GM18951 (cell line): ENCODE data around the gene KCNG4.

Experiments
- POLR2A ChIP-seq: IDR thresholded peaks from 4 replicates; pipeline ENCODE4 v1.6.1; 2011; ENCODE audit warnings: mild to moderate bottlenecking; ENCODE audit not compliant: insufficient read length, insufficient read depth; ENCODE audit errors: extremely low read depth
- in situ Hi-C: fragments of 300-500 bp; cut with MboI; formaldehyde crosslinking; loops from one replicate; pipeline ENCODE4 v1.12.0; 2022; ENCODE audit warnings: low sequenced_read_pairs, mixed read lengths, inconsistent platforms; ENCODE audit not compliant: unreplicated experiment

Gene KCNG4

DNA sequence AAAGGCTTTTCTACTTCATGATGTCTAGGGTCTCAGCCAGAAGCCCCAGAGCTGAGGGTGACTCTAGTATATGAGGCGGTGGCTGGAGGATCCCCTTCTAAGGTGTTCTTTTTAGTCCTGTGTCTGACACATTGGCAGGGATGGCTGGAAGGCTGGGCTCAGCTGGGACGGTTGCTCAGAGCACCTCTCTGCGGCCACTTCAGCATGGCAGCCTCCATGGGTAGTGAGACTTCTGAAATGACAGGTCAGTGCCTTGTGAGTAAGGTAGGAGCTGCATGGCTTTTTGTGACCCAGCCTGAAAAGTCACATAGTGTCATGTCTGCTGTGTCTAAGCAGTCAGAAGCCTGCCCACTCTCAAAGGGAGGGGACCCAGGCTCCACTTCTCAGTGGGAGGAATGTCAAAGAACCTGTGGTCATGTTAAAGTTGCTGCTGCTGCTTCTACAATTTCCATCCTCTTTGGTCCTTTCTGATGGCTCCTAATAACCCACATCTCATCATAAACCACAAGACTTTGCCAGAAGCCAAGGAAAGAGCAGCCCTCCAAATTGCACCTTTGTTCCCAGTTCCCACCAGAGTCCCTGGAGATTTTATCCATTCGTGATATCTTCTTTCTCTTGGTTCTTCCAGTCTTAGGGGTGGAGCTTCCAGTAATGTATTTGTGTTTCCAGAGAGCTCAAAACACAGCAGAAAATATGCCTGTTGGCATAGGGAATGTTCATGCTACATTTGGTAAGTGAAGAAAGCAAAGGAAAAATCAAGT lies 15.4 kb upstream of the KCNG4 start:
- in situ Hi-C loops, result no loop called here

DNA sequence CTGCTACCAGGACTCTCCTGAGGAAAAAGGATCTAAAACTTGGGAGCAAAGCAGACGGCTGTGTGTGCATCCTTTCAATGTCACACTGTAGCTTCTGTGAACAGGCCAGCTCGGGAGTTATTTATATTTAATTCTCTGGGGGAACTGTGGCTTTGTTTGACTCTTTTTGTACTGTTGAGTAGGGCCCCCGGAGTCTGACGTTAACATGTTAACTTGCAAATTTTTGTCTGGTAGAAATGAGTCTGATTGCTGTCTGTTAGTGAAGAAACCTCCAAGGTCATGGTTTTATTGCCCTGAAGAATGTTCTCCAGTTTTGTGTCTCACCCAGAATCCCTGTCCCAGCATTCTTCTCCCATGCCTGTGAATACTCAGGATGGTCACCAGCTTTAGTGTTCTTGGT lies 14.2 kb upstream of the KCNG4 start:
- TF ChIP-seq POLR2A, result no peak
- in situ Hi-C loops, result no loop called here

More for the DNA sequence above, 15.4 kb upstream of the KCNG4 start:
- no peak for TF ChIP-seq POLR2A

- in situ Hi-C loops, result no loop called here
- TF ChIP-seq POLR2A, result no peak
These were observed 13.4 kb upstream of the KCNG4 start for GRCh38 chr16:84253173-84253572.

DNA sequence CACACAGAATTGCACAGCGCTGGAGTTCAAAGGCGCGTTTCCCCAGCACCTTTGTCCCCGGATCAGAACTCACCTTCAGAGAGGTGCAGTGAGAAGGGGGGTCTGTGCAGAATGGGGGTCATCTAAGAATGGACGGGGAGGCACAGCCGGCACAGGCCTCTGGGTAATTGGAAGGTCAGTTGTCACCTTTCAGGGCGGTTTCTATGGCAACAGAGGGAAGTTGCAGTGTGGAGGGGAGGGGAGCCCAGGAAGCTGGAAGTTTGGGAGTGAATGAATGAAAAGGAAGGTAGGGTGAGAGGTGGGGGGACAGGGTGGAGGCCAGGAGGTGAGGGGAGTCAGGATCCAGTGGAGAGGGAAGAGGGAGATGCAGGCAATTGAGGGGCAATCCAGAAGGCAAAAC lies 12.4 kb upstream of the KCNG4 start:
- no peak for TF ChIP-seq POLR2A
- in situ Hi-C loops, result no loop called here

- in situ Hi-C loops, result no loop called here
- TF ChIP-seq POLR2A, result no peak
These were observed 8.0 kb upstream of the KCNG4 start for GRCh38 chr16:84247844-84248243.

DNA sequence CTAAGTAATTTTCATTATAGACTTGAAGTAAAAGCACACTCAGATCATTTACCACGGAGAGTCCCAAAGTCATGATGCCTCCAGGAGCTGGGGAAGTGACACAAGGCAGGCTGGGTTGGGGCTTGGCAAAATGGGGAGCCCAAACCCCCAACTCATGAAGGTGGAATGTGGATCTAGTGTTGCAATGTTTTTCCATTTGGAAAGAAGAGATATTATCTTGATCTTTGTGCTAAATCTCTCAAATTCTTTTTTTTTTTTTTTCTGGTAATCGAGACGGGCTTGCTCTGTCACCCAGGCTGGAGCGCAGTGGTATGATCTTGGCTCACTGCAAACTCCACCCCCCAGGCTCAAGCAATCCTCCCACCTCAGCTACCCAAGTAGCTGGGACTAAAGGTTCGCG lies 7.5 kb upstream of the KCNG4 start:
- TF ChIP-seq POLR2A, result no peak
- in situ Hi-C loops, result no loop called here

DNA sequence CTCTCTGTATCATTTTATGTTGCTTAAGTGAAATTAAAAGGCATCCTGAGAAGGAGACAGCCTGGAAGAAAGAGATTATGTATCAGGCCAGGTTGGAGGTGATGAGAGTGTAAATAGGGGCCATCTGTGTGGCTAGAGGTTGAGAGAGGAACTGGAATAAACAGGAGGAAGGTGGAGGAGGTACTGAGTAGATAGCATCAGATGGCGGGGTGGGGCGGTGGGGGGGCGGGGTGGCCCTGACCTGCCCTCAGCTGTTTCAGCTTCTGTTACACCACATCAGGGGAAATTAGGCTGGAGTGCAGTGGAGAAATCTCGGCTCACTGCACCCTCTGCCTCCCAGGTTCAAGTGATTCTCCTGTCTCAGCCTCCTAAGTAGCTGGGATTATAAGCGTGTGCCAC lies 6.9 kb upstream of the KCNG4 start:
- in situ Hi-C loops, result no loop called here
- no peak for TF ChIP-seq POLR2A

- in situ Hi-C loops, result no loop called here
- TF ChIP-seq POLR2A, result no peak
These were observed 6.3 kb upstream of the KCNG4 start for GRCh38 chr16:84245956-84246678.

- TF ChIP-seq POLR2A, result no peak
- in situ Hi-C loops, result no loop called here
These were observed 4.9 kb upstream of the KCNG4 start for GRCh38 chr16:84244728-84245127.

DNA sequence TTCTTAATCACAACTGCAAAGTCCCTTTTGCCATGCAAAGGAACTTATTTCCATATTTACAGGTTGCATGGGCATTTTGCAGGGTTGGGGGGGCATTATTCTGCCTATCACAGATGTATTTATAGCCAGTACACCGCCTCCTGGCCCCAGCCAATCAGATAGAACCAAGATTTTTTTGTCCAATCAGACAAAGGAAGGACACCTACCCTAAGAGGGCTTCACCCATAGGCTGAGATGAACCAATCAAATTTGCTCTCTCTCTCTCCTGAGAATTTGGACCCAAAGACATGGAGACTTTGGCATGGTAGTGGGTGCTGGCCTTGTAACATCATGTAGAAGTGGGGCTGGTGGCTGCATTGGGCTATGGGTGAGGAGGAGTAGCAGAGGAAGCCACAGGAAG lies 3.9 kb upstream of the KCNG4 start:
- in situ Hi-C loops, result no loop called here
- TF ChIP-seq POLR2A, result no peak

DNA sequence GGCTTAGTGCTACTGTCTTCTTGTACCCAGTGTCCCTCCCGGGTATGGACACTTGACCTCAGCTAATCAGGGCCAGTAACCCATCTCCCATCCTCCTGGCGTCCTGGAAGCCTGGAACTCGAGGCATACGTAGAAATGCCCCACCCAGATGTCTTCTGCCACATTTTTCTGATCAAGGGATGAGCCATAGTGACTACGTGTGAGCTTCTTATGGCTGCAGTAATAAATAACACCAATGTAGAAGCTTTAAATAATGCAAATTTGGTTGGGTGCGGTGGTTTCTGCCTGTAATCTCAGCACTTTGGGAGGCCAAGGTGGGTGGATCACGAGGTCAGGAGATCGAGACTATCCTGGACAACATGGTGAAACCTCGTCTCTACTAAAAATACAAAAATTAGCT lies 3.0 kb upstream of the KCNG4 start:
- in situ Hi-C loops, result no loop called here
- no peak for TF ChIP-seq POLR2A

- TF ChIP-seq POLR2A, result no peak
- in situ Hi-C loops, result no loop called here
These were observed 2.0 kb upstream of the KCNG4 start for GRCh38 chr16:84241778-84242177.

GRCh38 chr16:84240455-84240854 lies 643 bp upstream of the KCNG4 start:
- no peak for TF ChIP-seq POLR2A
- in situ Hi-C loops, result no loop called here

DNA sequence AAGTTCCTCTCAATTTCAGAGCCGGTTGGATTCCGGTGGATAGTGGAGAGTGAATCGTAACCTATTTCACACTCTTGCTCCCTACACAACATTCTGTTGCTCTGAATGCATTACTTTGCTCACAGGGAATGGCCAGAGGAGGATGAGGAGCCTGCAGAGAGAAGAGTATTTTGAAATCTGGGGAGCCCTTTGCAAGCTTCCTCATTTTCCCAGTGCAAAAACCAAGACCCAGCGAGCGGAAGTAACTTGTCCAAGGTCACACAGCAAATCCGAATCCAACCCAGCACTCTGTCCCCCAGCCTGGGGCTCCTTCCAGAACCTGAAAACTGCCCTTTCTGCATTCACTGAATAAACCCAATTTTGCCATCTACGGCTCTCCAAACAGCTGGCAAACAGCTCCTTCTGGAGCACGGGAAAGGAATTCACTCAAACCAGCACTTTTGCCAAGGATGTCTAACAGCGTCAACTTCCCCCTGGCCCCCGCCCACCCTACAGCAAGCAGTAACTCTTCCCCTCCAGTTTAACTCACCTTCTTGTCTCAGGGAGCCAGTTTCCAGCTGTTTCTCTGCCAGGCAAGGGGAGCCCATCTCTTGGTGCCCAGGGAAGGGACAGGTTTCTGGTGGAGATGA lies 557 bp downstream of the KCNG4 start:
- in situ Hi-C loops, result no loop called here
- no peak for TF ChIP-seq POLR2A

- in situ Hi-C loops, result no loop called here
- TF ChIP-seq POLR2A, result no peak
These were observed 1.6 kb downstream of the KCNG4 start for GRCh38 chr16:84237994-84238750.
